Tibial nerve (tissue), 4 donors: Measurements from ENCODE around the gene GPC5.

ENCODE experiments used
- EP300 ChIP-seq, 2 donors: sonication (generic); formaldehyde crosslinking; IDR thresholded peaks; one replicate each; pipeline ENCODE4 v1.6.1; 2017; ENCODE audit warnings: antibody characterized with exemption in 2 of 2, mild to moderate bottlenecking in 1 of 2
- POLR2A ChIP-seq, 2 donors: fragments of 450-650 bp; IDR thresholded peaks; one replicate each; pipeline ENCODE4 v1.6.1; 2017; ENCODE audit warnings: antibody characterized with exemption in 2 of 2, mild to moderate bottlenecking in 2 of 2, moderate library complexity in 2 of 2
- TF ChIP-seq, protein P1 (sequence below), 5 experiments: fragments of 200-600 bp in 3 of 5; fragments of 450-650 bp in 2 of 5; sonication (generic) in 3 of 5; IDR thresholded peaks; one replicate each; pipeline ENCODE4 v1.5.1; 2016 to 2019; ENCODE audit warnings: antibody characterized with exemption in 5 of 5, mild to moderate bottlenecking in 3 of 5, moderate library complexity in 2 of 5

DNA sequence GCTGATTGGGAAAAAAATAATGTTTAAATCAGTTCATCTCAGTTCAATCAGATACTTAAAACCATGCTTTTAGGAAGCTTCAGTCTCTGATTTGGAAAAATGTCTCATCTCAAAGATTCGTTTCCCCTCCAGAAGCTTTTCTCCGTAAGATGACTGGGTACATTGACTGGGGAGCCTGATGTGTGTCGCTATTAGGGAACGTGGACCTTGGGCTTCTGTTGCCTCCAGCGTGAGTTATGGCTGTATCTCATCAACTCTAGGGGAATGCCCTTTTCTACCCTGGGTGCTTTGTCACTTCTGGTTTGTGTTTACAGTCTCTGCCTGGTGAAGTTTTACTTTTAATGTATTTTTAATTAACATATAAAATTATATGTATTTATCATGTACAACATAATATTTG, 1192.7 kb downstream of the GPC5 start:
- TF ChIP-seq, protein P1, sequence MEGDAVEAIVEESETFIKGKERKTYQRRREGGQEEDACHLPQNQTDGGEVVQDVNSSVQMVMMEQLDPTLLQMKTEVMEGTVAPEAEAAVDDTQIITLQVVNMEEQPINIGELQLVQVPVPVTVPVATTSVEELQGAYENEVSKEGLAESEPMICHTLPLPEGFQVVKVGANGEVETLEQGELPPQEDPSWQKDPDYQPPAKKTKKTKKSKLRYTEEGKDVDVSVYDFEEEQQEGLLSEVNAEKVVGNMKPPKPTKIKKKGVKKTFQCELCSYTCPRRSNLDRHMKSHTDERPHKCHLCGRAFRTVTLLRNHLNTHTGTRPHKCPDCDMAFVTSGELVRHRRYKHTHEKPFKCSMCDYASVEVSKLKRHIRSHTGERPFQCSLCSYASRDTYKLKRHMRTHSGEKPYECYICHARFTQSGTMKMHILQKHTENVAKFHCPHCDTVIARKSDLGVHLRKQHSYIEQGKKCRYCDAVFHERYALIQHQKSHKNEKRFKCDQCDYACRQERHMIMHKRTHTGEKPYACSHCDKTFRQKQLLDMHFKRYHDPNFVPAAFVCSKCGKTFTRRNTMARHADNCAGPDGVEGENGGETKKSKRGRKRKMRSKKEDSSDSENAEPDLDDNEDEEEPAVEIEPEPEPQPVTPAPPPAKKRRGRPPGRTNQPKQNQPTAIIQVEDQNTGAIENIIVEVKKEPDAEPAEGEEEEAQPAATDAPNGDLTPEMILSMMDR (IDR thresholded peaks at IDR 0.05): no peak
- TF ChIP-seq POLR2A (IDR thresholded peaks at IDR 0.05) (no peak), EP300 (IDR thresholded peaks at IDR 0.05) (no peak)
